HepG2 (cell line): ENCODE measurements around the gene COQ10B. TPM values are rescaled to one million over a fixed set of nuclear protein-coding genes. Genes with fewer than 3 reads are reported as not detected.

Experiments used
- AHR ChIP-seq: IDR thresholded peaks from 2 replicates; pipeline ENCODE4 v1.6.1; 2018; ENCODE audit warnings: missing genetic modification reagents, missing compliant biosample characterization
- NR2F2 ChIP-seq: IDR thresholded peaks from 2 replicates; pipeline ENCODE4 v1.6.1; 2012; ENCODE audit warnings: low read depth, inconsistent platforms, borderline replicate concordance
- NRL ChIP-seq: sonication (generic); formaldehyde crosslinking; IDR thresholded peaks from 2 replicates; pipeline ENCODE4 v1.5.0; 2020; ENCODE audit warnings: missing genetic modification reagents, mild to moderate bottlenecking, moderate library complexity, borderline replicate concordance
- TBX2 ChIP-seq: sonication (generic); formaldehyde crosslinking; IDR thresholded peaks from 2 replicates; pipeline ENCODE4 v1.5.0; 2020; ENCODE audit warnings: missing genetic modification reagents, mild to moderate bottlenecking, borderline replicate concordance
- ZFY ChIP-seq: sonication (generic); formaldehyde crosslinking; IDR thresholded peaks from 2 replicates; pipeline ENCODE4 v1.4.0; 2020; ENCODE audit warnings: missing genetic modification reagents
- ZKSCAN5 ChIP-seq: sonication (generic); formaldehyde crosslinking; IDR thresholded peaks from 2 replicates; pipeline ENCODE4 v1.5.1; 2020; ENCODE audit warnings: mild to moderate bottlenecking, missing genetic modification reagents
- ZNF501 ChIP-seq: sonication (generic); formaldehyde crosslinking; IDR thresholded peaks from 2 replicates; pipeline ENCODE4 v1.5.1; 2020; ENCODE audit warnings: mild to moderate bottlenecking, moderate library complexity, missing genetic modification reagents
- polyA plus RNA-seq, 8 experiments: library from polyadenylated mRNA; depleted of rRNA in 3 of 8; stranded (reverse) in 7 of 8; unstranded in 1 of 8; fragments of >200 nt; fragmentation: Illumina TruSeq in 4 of 8; extraction: Trizol in 4 of 8; gene quantifications; 2 replicates each; pipeline versions ENCODE4 v1.2.1 to v1.2.3, GENCODE V29; 2011 to 2016; ENCODE audit warnings: low read depth in 4 of 8, missing spikeins in 1 of 8, mixed read lengths in 1 of 8; ENCODE audit not compliant: insufficient read depth in 1 of 8
- total RNA-seq, 5 experiments: library from RNA; depleted of rRNA; stranded (reverse); fragments of >200 nt; fragmentation: Illumina TruSeq; extraction: Trizol; gene quantifications; 2 replicates each; pipeline ENCODE4 v1.2.3, GENCODE V29; 2016; ENCODE audit warnings: low read depth in 1 of 5
- TF ChIP-seq, protein P1 (sequence below): sonication (generic); formaldehyde crosslinking; IDR thresholded peaks from 2 replicates; pipeline ENCODE4 v1.4.0; 2020; ENCODE audit warnings: mild to moderate bottlenecking, missing genetic modification reagents, borderline replicate concordance
- TF ChIP-seq, protein P2 (sequence below): IDR thresholded peaks from 2 replicates; pipeline ENCODE4 v1.6.1; 2016
- TF ChIP-seq, protein P3 (sequence below): sonication (generic); formaldehyde crosslinking; IDR thresholded peaks from 2 replicates; pipeline ENCODE4 v1.5.0; 2020; ENCODE audit warnings: mild to moderate bottlenecking, missing genetic modification reagents, borderline replicate concordance
- TF ChIP-seq, protein P4 (sequence below): sonication (generic); formaldehyde crosslinking; IDR thresholded peaks from 2 replicates; pipeline ENCODE4 v1.5.1; 2020; ENCODE audit warnings: missing genetic modification reagents, mild to moderate bottlenecking, borderline replicate concordance
- TF ChIP-seq, protein P5 (sequence below): conservative IDR thresholded peaks from 2 replicates; pipeline ENCODE4 v1.6.1; 2018; ENCODE audit warnings: missing genetic modification reagents
- TF ChIP-seq, protein P6 (sequence below): sonication (generic); formaldehyde crosslinking; IDR thresholded peaks from 2 replicates; pipeline ENCODE4 v1.4.0; 2020; ENCODE audit warnings: missing genetic modification reagents, borderline replicate concordance

The COQ10B gene
- total and polyA plus RNA-seq, 2 of the 13 experiments (the other 11 are each of a cell fraction or from before 2014, with no cell fraction given), result 4.6 to 34.9 TPM

DNA sequence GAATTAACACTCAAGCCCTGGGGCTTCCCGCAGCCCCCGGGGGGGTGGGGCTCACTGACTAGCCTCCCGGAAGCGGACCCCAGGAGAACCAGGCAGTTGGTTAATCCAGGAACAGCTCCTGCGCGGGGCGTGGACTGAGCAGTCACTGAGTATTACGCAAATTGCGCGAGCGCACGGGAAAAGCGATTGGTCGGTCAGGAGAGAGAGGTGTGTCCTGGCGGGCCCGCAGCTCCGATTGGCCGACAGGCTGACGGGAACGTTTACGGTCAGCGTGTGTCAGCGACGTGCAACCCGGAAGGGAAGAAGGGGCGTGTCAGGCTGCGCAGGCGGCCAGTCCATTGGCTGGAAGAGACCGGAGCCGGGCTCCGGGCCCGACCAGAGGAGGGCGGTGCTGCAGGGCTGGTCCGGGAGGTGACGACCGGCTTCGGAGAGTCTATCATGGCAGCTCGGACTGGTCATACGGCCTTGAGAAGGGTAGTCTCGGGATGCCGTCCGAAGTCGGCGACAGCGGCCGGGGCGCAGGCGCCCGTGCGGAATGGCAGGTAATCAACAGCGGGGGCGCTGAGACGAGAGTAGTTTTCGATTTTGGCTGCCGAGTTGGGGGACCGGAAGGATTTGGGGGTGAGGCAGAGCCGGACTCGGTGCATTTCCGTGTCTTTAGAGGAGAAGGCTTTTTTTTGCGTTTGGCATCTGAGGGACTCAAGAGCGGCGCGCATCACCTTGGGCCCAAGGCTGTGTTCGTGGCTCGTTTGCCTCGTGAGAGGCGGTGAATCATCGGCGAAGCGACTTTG lies at the start of gene COQ10B (continued):
- TF ChIP-seq, protein P1, sequence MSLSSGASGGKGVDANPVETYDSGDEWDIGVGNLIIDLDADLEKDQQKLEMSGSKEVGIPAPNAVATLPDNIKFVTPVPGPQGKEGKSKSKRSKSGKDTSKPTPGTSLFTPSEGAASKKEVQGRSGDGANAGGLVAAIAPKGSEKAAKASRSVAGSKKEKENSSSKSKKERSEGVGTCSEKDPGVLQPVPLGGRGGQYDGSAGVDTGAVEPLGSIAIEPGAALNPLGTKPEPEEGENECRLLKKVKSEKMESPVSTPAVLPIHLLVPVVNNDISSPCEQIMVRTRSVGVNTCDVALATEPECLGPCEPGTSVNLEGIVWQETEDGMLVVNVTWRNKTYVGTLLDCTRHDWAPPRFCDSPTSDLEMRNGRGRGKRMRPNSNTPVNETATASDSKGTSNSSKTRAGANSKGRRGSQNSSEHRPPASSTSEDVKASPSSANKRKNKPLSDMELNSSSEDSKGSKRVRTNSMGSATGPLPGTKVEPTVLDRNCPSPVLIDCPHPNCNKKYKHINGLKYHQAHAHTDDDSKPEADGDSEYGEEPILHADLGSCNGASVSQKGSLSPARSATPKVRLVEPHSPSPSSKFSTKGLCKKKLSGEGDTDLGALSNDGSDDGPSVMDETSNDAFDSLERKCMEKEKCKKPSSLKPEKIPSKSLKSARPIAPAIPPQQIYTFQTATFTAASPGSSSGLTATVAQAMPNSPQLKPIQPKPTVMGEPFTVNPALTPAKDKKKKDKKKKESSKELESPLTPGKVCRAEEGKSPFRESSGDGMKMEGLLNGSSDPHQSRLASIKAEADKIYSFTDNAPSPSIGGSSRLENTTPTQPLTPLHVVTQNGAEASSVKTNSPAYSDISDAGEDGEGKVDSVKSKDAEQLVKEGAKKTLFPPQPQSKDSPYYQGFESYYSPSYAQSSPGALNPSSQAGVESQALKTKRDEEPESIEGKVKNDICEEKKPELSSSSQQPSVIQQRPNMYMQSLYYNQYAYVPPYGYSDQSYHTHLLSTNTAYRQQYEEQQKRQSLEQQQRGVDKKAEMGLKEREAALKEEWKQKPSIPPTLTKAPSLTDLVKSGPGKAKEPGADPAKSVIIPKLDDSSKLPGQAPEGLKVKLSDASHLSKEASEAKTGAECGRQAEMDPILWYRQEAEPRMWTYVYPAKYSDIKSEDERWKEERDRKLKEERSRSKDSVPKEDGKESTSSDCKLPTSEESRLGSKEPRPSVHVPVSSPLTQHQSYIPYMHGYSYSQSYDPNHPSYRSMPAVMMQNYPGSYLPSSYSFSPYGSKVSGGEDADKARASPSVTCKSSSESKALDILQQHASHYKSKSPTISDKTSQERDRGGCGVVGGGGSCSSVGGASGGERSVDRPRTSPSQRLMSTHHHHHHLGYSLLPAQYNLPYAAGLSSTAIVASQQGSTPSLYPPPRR, result peak; percentile 53; the same call in 1 of the 2 replicates
- TF ChIP-seq, protein P2, sequence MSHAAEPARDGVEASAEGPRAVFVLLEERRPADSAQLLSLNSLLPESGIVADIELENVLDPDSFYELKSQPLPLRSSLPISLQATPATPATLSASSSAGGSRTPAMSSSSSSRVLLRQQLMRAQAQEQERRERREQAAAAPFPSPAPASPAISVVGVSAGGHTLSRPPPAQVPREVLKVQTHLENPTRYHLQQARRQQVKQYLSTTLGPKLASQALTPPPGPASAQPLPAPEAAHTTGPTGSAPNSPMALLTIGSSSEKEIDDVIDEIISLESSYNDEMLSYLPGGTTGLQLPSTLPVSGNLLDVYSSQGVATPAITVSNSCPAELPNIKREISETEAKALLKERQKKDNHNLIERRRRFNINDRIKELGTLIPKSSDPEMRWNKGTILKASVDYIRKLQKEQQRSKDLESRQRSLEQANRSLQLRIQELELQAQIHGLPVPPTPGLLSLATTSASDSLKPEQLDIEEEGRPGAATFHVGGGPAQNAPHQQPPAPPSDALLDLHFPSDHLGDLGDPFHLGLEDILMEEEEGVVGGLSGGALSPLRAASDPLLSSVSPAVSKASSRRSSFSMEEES, result peak; percentile 72
- TF ChIP-seq TBX2, result peak; percentile 94
- peak; percentile 98 for TF ChIP-seq ZNF501
- peak; percentile 82 for TF ChIP-seq NRL (CRISPR knock-in tag)
- TF ChIP-seq AHR (CRISPR knock-in tag), result 0 out of 2 replicates have a peak, but pooled peaks have one; percentile 79
- TF ChIP-seq, protein P3, sequence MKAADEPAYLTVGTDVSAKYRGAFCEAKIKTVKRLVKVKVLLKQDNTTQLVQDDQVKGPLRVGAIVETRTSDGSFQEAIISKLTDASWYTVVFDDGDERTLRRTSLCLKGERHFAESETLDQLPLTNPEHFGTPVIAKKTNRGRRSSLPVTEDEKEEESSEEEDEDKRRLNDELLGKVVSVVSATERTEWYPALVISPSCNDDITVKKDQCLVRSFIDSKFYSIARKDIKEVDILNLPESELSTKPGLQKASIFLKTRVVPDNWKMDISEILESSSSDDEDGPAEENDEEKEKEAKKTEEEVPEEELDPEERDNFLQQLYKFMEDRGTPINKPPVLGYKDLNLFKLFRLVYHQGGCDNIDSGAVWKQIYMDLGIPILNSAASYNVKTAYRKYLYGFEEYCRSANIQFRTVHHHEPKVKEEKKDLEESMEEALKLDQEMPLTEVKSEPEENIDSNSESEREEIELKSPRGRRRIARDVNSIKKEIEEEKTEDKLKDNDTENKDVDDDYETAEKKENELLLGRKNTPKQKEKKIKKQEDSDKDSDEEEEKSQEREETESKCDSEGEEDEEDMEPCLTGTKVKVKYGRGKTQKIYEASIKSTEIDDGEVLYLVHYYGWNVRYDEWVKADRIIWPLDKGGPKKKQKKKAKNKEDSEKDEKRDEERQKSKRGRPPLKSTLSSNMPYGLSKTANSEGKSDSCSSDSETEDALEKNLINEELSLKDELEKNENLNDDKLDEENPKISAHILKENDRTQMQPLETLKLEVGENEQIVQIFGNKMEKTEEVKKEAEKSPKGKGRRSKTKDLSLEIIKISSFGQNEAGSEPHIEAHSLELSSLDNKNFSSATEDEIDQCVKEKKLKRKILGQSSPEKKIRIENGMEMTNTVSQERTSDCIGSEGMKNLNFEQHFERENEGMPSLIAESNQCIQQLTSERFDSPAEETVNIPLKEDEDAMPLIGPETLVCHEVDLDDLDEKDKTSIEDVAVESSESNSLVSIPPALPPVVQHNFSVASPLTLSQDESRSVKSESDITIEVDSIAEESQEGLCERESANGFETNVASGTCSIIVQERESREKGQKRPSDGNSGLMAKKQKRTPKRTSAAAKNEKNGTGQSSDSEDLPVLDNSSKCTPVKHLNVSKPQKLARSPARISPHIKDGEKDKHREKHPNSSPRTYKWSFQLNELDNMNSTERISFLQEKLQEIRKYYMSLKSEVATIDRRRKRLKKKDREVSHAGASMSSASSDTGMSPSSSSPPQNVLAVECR (CRISPR knock-in tag), result peak; percentile 97
- 0 out of 2 replicates have a peak, but pooled peaks have one; percentile 47 for TF ChIP-seq NR2F2
- TF ChIP-seq, protein P4, sequence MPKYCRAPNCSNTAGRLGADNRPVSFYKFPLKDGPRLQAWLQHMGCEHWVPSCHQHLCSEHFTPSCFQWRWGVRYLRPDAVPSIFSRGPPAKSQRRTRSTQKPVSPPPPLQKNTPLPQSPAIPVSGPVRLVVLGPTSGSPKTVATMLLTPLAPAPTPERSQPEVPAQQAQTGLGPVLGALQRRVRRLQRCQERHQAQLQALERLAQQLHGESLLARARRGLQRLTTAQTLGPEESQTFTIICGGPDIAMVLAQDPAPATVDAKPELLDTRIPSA (CRISPR knock-in tag), result peak; percentile 19; the same call in 1 of the 2 replicates
- peak; percentile 70; the same call in 1 of the 2 replicates for TF ChIP-seq ZFY (CRISPR knock-in tag)
- TF ChIP-seq, protein P5, sequence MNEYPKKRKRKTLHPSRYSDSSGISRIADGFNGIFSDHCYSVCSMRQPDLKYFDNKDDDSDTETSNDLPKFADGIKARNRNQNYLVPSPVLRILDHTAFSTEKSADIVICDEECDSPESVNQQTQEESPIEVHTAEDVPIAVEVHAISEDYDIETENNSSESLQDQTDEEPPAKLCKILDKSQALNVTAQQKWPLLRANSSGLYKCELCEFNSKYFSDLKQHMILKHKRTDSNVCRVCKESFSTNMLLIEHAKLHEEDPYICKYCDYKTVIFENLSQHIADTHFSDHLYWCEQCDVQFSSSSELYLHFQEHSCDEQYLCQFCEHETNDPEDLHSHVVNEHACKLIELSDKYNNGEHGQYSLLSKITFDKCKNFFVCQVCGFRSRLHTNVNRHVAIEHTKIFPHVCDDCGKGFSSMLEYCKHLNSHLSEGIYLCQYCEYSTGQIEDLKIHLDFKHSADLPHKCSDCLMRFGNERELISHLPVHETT (CRISPR knock-in tag), result peak; percentile 85; the same call in 1 of the 2 replicates
- no peak; the same call in 1 of the 2 replicates for TF ChIP-seq ZKSCAN5
- TF ChIP-seq, protein P6, sequence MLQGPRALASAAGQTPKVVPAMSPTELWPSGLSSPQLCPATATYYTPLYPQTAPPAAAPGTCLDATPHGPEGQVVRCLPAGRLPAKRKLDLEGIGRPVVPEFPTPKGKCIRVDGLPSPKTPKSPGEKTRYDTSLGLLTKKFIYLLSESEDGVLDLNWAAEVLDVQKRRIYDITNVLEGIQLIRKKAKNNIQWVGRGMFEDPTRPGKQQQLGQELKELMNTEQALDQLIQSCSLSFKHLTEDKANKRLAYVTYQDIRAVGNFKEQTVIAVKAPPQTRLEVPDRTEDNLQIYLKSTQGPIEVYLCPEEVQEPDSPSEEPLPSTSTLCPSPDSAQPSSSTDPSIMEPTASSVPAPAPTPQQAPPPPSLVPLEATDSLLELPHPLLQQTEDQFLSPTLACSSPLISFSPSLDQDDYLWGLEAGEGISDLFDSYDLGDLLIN (CRISPR knock-in tag), result no peak
